ENCODE data around the gene GDF2.
A peak's percentile ranks its signal among the peaks of the same experiment; 100 is the strongest.

The GDF2 gene

DNA sequence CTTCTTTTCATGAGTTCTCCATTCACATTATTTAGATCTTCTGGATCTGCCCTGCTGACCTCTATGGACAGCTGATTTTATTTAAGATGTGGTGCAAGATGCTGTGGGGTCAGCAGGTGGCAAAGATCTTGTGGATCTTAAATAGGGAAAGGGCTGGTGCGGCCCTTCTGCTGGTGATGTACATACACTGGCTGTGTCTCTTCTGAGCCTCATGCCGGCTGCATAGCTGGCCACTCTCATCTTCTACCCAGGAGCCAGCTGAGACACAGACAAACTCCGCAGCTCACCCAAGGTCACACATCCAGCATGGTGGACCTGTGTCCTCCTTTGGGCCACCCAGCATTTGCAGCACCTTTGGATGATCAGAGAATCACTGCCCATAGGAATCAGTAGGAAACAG, 35.7 kb downstream of the GDF2 start:
- no peak for DNase-seq (ENCODE audit: low read depth, low spot score)
- TF ChIP-seq, protein P1, sequence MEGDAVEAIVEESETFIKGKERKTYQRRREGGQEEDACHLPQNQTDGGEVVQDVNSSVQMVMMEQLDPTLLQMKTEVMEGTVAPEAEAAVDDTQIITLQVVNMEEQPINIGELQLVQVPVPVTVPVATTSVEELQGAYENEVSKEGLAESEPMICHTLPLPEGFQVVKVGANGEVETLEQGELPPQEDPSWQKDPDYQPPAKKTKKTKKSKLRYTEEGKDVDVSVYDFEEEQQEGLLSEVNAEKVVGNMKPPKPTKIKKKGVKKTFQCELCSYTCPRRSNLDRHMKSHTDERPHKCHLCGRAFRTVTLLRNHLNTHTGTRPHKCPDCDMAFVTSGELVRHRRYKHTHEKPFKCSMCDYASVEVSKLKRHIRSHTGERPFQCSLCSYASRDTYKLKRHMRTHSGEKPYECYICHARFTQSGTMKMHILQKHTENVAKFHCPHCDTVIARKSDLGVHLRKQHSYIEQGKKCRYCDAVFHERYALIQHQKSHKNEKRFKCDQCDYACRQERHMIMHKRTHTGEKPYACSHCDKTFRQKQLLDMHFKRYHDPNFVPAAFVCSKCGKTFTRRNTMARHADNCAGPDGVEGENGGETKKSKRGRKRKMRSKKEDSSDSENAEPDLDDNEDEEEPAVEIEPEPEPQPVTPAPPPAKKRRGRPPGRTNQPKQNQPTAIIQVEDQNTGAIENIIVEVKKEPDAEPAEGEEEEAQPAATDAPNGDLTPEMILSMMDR (IDR thresholded peaks at IDR 0.05; ENCODE audit: insufficient read depth, low read length, missing control alignments): no peak
- H3K4me3 ChIP-seq (ENCODE audit: low read depth, low read length): no peak overlapping the region
- CTCF ChIA-PET: interaction anchor here (1.1 to 3.3 kb wide), 3 partner anchors 11 to 80 kb away, joined by 3 to 12 read pairs (median 6); partner anchors contain the start of gene RBP3
- POLR2A ChIA-PET: no interaction called here

DNA sequence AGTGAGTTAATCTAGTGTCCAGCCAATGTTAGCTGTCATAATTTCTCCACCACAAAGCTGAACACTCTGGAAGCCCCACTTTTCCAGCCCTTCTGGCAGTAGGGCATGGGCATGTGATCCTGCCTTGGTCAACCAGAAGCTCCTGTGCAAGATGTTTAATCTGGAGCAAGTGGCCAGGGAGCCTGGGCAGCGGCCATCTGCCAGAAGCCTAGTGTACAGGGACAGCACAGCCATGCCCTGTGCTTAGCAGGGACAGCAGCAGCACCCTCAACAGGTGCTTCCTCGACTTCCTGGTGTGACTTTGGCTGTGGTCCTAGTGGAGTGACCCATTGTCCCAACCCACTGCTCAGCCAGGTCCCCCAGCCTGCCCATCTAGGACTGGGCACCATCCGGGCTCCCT, 36.2 kb downstream of the GDF2 start:
- TF ChIP-seq, protein P1 (IDR thresholded peaks at IDR 0.05; ENCODE audit: insufficient read depth, low read length, missing control alignments): no peak
- ChIA-PET POLR2A (no interaction called here), CTCF (interaction anchor here (1.7 to 3.3 kb wide), 3 partner anchors 11 to 334 kb away, joined by 5 to 12 read pairs (median 6); partner anchors contain the start of gene RBP3)
- H3K4me3 ChIP-seq (ENCODE audit: low read depth, low read length): no peak overlapping the region
- DNase-seq (ENCODE audit: low read depth, low spot score): no peak

GRCh38 chr10:47359101-47359500, 36.8 kb downstream of the GDF2 start:
- DNase-seq (ENCODE audit: low read depth, low spot score): no peak
- no peak overlapping the region for H3K4me3 ChIP-seq (ENCODE audit: low read depth, low read length)
- TF ChIP-seq, protein P1 (IDR thresholded peaks at IDR 0.05; ENCODE audit: insufficient read depth, low read length, missing control alignments): no peak
- POLR2A ChIA-PET: no interaction called here
- CTCF ChIA-PET: interaction anchor here (1.0 to 7.0 kb wide), 5 partner anchors 12 to 334 kb away, joined by 3 to 56 read pairs (median 6); partner anchors contain the start of gene RBP3

DNA sequence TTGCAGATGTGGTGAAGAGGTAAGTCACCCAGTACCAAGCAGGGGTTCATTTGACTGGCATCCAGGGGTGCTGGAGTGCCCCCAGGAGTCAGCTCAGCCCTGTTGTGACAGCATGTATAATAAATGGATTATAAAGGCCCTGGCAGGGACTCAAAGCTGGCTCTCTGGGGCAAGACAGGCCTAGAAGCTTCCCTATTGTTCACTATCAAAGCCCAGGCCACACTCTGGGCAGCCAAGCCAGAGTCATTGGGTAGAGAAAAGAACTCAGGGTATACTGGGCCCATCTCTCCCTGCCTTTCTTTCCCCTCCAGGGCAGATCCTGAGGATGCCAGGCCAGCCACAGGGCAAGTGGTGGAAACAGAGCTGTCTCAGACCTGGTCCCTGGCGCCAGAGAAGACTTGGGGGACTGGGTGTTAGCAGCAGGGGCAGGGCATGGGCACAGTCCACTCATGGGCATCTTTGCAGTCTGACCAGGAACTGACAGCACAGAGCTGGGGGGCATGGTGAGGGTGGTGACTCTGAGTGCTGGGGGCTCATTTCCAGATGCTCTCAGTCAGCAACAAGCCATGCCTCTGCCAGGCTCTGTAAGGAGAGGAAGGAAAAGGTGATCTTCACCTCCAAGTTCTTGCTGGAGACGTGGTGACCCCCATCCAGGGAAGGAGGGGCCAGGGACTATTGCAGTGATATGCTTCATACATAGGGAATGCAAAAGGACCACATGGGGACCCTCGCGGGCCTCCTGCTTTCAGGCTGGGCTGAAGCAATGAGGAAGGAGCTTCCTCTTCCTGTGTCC, 37.6 kb downstream of the GDF2 start:
- TF ChIP-seq, protein P1 (IDR thresholded peaks at IDR 0.05; ENCODE audit: insufficient read depth, low read length, missing control alignments): no peak
- H3K4me3 ChIP-seq (ENCODE audit: low read depth, low read length): no peak overlapping the region
- CTCF ChIA-PET: interaction anchor here (1.0 to 7.0 kb wide), 6 partner anchors 13 to 335 kb away, joined by 3 to 56 read pairs (median 6); partner anchors contain the start of gene RBP3
- no peak for DNase-seq (ENCODE audit: low read depth, low spot score)
- POLR2A ChIA-PET: no interaction called here

DNA sequence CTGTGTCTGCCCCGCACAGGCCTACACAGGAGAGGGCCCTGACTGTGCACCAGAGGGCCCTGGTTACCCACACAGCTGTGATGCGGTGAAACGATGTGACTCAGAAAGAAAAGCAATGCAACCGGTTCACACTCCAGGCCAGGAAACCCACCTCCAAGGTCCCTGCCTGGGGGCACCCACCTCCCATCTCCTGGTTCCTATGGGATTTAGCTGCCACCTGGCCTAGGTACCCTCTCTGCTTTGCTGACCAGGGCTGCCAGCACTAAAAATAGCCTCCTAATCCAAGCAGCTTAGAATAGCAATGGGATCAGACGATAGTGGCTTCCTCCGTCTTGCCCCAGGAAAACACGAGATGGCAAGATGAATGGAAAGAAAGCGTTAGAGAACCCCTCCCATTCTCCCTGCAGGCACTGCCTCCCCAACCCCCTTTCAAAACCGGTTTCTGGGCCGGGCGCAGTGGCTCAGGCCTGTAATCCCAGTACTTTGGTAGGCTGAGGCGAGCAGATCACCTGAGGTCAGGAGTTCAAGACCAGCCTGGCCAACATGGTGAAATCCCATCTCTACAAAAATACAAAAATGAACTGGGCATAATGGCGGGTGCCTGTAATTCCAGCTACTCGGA, 38.3 kb downstream of the GDF2 start:
- ChIA-PET CTCF (interaction anchor here (1.0 to 7.0 kb wide), 8 partner anchors 13 to 336 kb away, joined by 3 to 56 read pairs (median 8); partner anchors contain the start of gene RBP3), POLR2A (no interaction called here)
- no peak overlapping the region for H3K4me3 ChIP-seq (ENCODE audit: low read depth, low read length)
- TF ChIP-seq, protein P1 (IDR thresholded peaks at IDR 0.05; ENCODE audit: insufficient read depth, low read length, missing control alignments): no peak
- no peak for DNase-seq (ENCODE audit: low read depth, low spot score)

DNA sequence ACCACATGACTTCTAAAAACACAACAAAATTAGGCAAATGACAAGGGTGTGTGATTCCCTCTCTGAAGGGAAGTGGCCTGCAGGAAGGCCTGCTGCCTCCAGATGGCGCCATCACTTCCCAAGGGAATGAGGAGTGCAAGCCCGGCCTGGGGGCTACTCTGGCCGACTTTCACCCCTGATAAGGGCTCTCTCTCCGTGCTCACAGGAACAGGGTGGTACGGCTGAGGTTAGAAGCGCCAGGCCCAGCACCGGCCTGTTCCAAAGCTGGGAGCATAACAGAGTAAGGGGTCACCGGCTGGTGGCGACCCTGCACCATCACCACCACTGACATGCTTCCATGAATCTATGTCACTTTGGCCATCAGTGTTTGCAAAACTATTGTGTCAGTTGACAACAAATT, 39.0 kb downstream of the GDF2 start:
- POLR2A ChIA-PET: no interaction called here
- TF ChIP-seq, protein P1 (IDR thresholded peaks at IDR 0.05; ENCODE audit: insufficient read depth, low read length, missing control alignments): peak; percentile 77
- CTCF ChIA-PET: interaction anchor here (0.7 to 7.0 kb wide), 13 partner anchors 8 to 367 kb away, joined by 3 to 56 read pairs (median 4); partner anchors contain the start of gene RBP3
- no peak for DNase-seq (ENCODE audit: low read depth, low spot score)
- H3K4me3 ChIP-seq (ENCODE audit: low read depth, low read length): no peak overlapping the region

Measured in AG04449 (cell line).